NCI-H446 (cell line): ENCODE measurements around the gene SH2D3C.
"Not testable (repeated sequence)": the region's sequence is repeated elsewhere in the genome, so short reads cannot be mapped to it uniquely, and the experiment has no call there.

Experiments
- DNase-seq, 2 experiments: peaks; one replicate each; lab custom pipeline; 2025; lab: John Stamatoyannopoulos, UW

SH2D3C gene

GRCh38 chr9:127783111-127784008, 4.9 kb upstream of the SH2D3C start:
- no peak for DNase-seq

GRCh38 chr9:127781806-127782205, 3.3 kb upstream of the SH2D3C start:
- DNase-seq, result no peak

- DNase-seq, result not testable (repeated sequence)
Measured at GRCh38 chr9:127780909-127781308, 2.4 kb upstream of the SH2D3C start.

GRCh38 chr9:127780126-127780885, 1.8 kb upstream of the SH2D3C start:
- DNase-seq, result no peak

- no peak for DNase-seq
Measured at GRCh38 chr9:127779136-127779981, 893 bp upstream of the SH2D3C start.

- no peak for DNase-seq
Measured at GRCh38 chr9:127777368-127777980, 992 bp downstream of the SH2D3C start.

GRCh38 chr9:127776924-127777289, 1.6 kb downstream of the SH2D3C start:
- no peak for DNase-seq

- DNase-seq, result no peak
Measured at GRCh38 chr9:127776195-127776923, 2.1 kb downstream of the SH2D3C start.

GRCh38 chr9:127773981-127774380, 4.5 kb downstream of the SH2D3C start:
- DNase-seq, result no peak

- no peak for DNase-seq
Measured at GRCh38 chr9:127773272-127773671, 5.2 kb downstream of the SH2D3C start.

- DNase-seq, result no peak
Measured at GRCh38 chr9:127772603-127773002, 5.9 kb downstream of the SH2D3C start.

GRCh38 chr9:127771570-127772189, 6.8 kb downstream of the SH2D3C start:
- DNase-seq, result no peak

- peak; percentile 79 to 91 for DNase-seq
Measured at GRCh38 chr9:127770905-127771569, 7.4 kb downstream of the SH2D3C start.

- DNase-seq, result no peak
Measured at GRCh38 chr9:127770583-127770904, 7.9 kb downstream of the SH2D3C start.

- DNase-seq, result no peak
Measured at GRCh38 chr9:127769929-127770582, 8.4 kb downstream of the SH2D3C start.

- no peak for DNase-seq
Measured at GRCh38 chr9:127769101-127769500, 9.4 kb downstream of the SH2D3C start.

GRCh38 chr9:127768698-127769097, 9.8 kb downstream of the SH2D3C start:
- DNase-seq, result no peak

- no peak for DNase-seq
Measured at GRCh38 chr9:127767909-127768331, 10.5 kb downstream of the SH2D3C start.

GRCh38 chr9:127767410-127767809, 11.1 kb downstream of the SH2D3C start:
- DNase-seq, result no peak

GRCh38 chr9:127765418-127765817, 13.0 kb downstream of the SH2D3C start:
- no peak for DNase-seq
